ENCODE results near the gene VPS35. TPM values are rescaled to one million over a fixed set of nuclear protein-coding genes. Genes with fewer than 3 reads are reported as not detected.
A peak's percentile ranks its signal among the peaks of the same experiment; 100 is the strongest.

The VPS35 gene
- total and polyA plus RNA-seq, 7 donors, result 28.7 to 61.8 (median 44.4) TPM

- H3K4me1 ChIP-seq, result peaks cover 0 to under 1% (median under 1%) of the 10 kb centered on the region in 4 donors
- no peaks in the 10 kb centered on the region for H3K36me3 ChIP-seq
- TF ChIP-seq EP300 (IDR thresholded peaks at IDR 0.05) (no peak), POLR2AphosphoS5 (IDR thresholded peaks at IDR 0.05) (no peak), POLR2A (IDR thresholded peaks at IDR 0.05) (no peak), CTCF (IDR thresholded peaks at IDR 0.05) (no peak)
- 95% methylated on average over 5 of the region's 5 CpGs for WGBS, 2 donors
- H3K9me3 ChIP-seq, result no peaks in the 10 kb centered on the region
- no peak overlapping the region for H3K4me3 ChIP-seq
- intact Hi-C loops (cut with DNase I), result no loop called here
- no peak overlapping the region for H3K27ac ChIP-seq
- DNase-seq, result no peak
- no peaks in the 10 kb centered on the region for H3K27me3 ChIP-seq
Measured at GRCh38 chr16:46695937-46696336, 7.0 kb upstream of the VPS35 start.

- Histone ChIP-seq H3K27me3 (no peaks in the 10 kb centered on the region), H3K9me3 (no peaks in the 10 kb centered on the region), H3K36me3 (no peaks in the 10 kb centered on the region), H3K4me1 (peaks cover 0 to 14% (median 13%) of the 10 kb centered on the region in 4 donors), H3K27ac (no peak overlapping the region), H3K4me3 (no peak overlapping the region)
- DNase-seq, result no peak
- TF ChIP-seq POLR2A (IDR thresholded peaks at IDR 0.05) (no peak), POLR2AphosphoS5 (IDR thresholded peaks at IDR 0.05) (no peak), EP300 (IDR thresholded peaks at IDR 0.05) (no peak), CTCF (IDR thresholded peaks at IDR 0.05) (no peak)
- 97% methylated on average over 2 of the region's 2 CpGs for WGBS, 2 donors
- intact Hi-C loops (cut with DNase I), result no loop called here
Measured at GRCh38 chr16:46693598-46693997, 4.6 kb upstream of the VPS35 start.

- peaks cover 0 to 33% (median 29%) of the 10 kb centered on the region in 4 donors for H3K4me1 ChIP-seq
- no peak overlapping the region for H3K4me3 ChIP-seq
- no peaks in the 10 kb centered on the region for H3K36me3 ChIP-seq
- H3K9me3 ChIP-seq, result no peaks in the 10 kb centered on the region
- H3K27me3 ChIP-seq, result no peaks in the 10 kb centered on the region
- WGBS, 2 donors, result 47 to 54% methylated on average over 4 of the region's 4 CpGs
- H3K27ac ChIP-seq, result no peak overlapping the region
- intact Hi-C loops (cut with DNase I), result no loop called here
- no peak for DNase-seq
- TF ChIP-seq CTCF (IDR thresholded peaks at IDR 0.05), result no peak
- TF ChIP-seq POLR2A (IDR thresholded peaks at IDR 0.05), result no peak
- TF ChIP-seq EP300 (IDR thresholded peaks at IDR 0.05), result no peak
- no peak for TF ChIP-seq POLR2AphosphoS5 (IDR thresholded peaks at IDR 0.05)
Measured at GRCh38 chr16:46691726-46692125, 2.7 kb upstream of the VPS35 start.

GRCh38 chr16:46690281-46691178, 1.6 kb upstream of the VPS35 start:
- peaks cover 0 to 40% (median 35%) of the 10 kb centered on the region in 4 donors for H3K4me1 ChIP-seq
- H3K27ac ChIP-seq, result peak overlapping the region in 3 of 4 donors; percentile 89 to 94 (median 93)
- intact Hi-C loops (cut with DNase I), result no loop called here
- no peak for TF ChIP-seq CTCF (IDR thresholded peaks at IDR 0.05)
- no peak for TF ChIP-seq POLR2AphosphoS5 (IDR thresholded peaks at IDR 0.05)
- TF ChIP-seq POLR2A (IDR thresholded peaks at IDR 0.05), result no peak
- TF ChIP-seq EP300 (IDR thresholded peaks at IDR 0.05), result no peak
- no peak for DNase-seq
- H3K4me3 ChIP-seq, result peak overlapping the region in 3 of 4 donors; percentile 90 to 97 (median 94)
- no peaks in the 10 kb centered on the region for H3K27me3 ChIP-seq
- H3K36me3 ChIP-seq, result no peaks in the 10 kb centered on the region
- no peaks in the 10 kb centered on the region for H3K9me3 ChIP-seq
- WGBS, 2 donors, result 4 to 17% methylated on average over 21 of the region's 21 CpGs
